ENCODE data around the gene LMBR1.

GRCh38 chr7:156733638-156734037 is 159.3 kb downstream of the LMBR1 start:
- TF ChIP-seq CTCF (conservative IDR thresholded peaks at IDR 0.05; ENCODE audit: low read length) (no peak), EZH2phosphoT487 (IDR thresholded peaks at IDR 0.05; ENCODE audit: borderline replicate concordance, low read depth, low read length) (no peak)
